GM19438 (cell line): Measurements from ENCODE around the gene F11R.
"Not testable (repeated sequence)": the region's sequence is repeated elsewhere in the genome, so short reads cannot be mapped to it uniquely, and the experiment has no call there.

Experiments
- ATAC-seq: cut with Tn5 transposase; IDR thresholded peaks from one replicate; pipeline ENCODE4 v1.9.1; 2021; ENCODE audit warnings: low read depth; ENCODE audit not compliant: unreplicated experiment

The F11R gene

GRCh38 chr1:160978510-160978927, 42.4 kb downstream of the F11R start:
- ATAC-seq, result no peak

- ATAC-seq, result no peak
These were observed 45.9 kb downstream of the F11R start for GRCh38 chr1:160975026-160975425.

- no peak for ATAC-seq
These were observed 47.5 kb downstream of the F11R start for GRCh38 chr1:160973491-160973890.

GRCh38 chr1:160972939-160973338, 48.0 kb downstream of the F11R start:
- ATAC-seq, result no peak

GRCh38 chr1:160971618-160972056, 49.3 kb downstream of the F11R start:
- ATAC-seq, result no peak

GRCh38 chr1:160963521-160963920, 57.4 kb downstream of the F11R start:
- ATAC-seq, result no peak

- no peak for ATAC-seq
These were observed 59.5 kb downstream of the F11R start for GRCh38 chr1:160961419-160961818.

- no peak for ATAC-seq
These were observed 64.0 kb downstream of the F11R start for GRCh38 chr1:160956966-160957365.

- no peak for ATAC-seq
These were observed 66.5 kb downstream of the F11R start, which contains the start of gene ITLN2 for GRCh38 chr1:160954158-160955104. Gene ITLN2, minus strand, starts transcription at chr1:160954809. Its CDS starts 68 bp downstream, at chr1:160954741.

- no peak for ATAC-seq
These were observed 67.9 kb downstream of the F11R start for GRCh38 chr1:160953030-160953429.

- ATAC-seq, result no peak
These were observed 68.8 kb downstream of the F11R start for GRCh38 chr1:160952129-160952510.

- ATAC-seq, result no peak
These were observed 69.4 kb downstream of the F11R start for GRCh38 chr1:160951443-160952128.

- ATAC-seq, result no peak
These were observed 70.3 kb downstream of the F11R start for GRCh38 chr1:160950657-160951056.

GRCh38 chr1:160949881-160950280, 71.1 kb downstream of the F11R start:
- ATAC-seq, result no peak

- not testable (repeated sequence) for ATAC-seq
These were observed 71.6 kb downstream of the F11R start for GRCh38 chr1:160949216-160949880.

GRCh38 chr1:160947174-160947759, 73.7 kb downstream of the F11R start:
- not testable (repeated sequence) for ATAC-seq

GRCh38 chr1:160945881-160946280, 75.1 kb downstream of the F11R start:
- ATAC-seq, result not testable (repeated sequence)
